Islet precursor cell (in vitro differentiated cells): Measurements from ENCODE around the gene GSN.
A peak's percentile ranks its signal among the peaks of the same experiment; 100 is the strongest.

Source experiments
- DNase-seq: peaks from one replicate; pipeline ENCODE4 v3.0.0-alpha.2; 2018

Gene GSN

DNA sequence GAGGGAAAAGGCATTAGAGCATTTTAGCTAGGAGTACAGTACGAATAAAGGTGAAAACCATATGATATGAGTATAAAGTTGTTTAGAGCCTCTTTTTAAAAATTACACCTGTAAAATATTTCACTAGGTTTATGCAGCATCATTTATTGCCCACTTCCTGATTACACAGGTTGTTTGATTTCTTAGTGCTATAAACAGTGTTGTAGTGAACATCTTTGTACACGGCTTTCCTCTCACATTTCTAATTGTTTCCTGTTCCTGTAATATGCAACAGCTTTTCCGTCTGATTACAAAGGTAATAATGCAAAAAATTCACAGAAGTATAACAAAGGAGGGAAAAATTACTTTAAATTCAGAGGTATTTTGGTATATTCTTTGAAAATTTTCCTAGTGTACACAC lies 89.0 kb downstream of the GSN start:
- no peak for DNase-seq

DNA sequence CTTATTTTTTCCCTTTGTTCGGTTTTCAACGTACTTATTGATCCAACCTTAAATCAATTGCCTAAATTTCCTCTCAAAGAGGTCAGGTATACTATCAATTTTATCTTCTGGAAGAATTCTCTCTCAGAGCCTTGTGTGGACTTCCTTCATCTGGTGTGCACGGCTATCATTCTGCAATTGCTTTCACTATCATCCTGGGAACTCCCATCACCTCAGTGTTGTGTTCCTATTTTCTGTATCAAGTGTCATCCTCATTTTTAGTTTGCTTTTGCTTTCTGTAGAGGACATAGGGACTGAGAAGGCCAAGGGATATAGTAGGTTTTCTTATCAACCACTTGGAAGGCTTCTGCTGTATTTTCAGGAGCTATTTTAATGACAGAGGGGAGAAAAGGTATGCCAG lies 90.8 kb downstream of the GSN start:
- no peak for DNase-seq

DNA sequence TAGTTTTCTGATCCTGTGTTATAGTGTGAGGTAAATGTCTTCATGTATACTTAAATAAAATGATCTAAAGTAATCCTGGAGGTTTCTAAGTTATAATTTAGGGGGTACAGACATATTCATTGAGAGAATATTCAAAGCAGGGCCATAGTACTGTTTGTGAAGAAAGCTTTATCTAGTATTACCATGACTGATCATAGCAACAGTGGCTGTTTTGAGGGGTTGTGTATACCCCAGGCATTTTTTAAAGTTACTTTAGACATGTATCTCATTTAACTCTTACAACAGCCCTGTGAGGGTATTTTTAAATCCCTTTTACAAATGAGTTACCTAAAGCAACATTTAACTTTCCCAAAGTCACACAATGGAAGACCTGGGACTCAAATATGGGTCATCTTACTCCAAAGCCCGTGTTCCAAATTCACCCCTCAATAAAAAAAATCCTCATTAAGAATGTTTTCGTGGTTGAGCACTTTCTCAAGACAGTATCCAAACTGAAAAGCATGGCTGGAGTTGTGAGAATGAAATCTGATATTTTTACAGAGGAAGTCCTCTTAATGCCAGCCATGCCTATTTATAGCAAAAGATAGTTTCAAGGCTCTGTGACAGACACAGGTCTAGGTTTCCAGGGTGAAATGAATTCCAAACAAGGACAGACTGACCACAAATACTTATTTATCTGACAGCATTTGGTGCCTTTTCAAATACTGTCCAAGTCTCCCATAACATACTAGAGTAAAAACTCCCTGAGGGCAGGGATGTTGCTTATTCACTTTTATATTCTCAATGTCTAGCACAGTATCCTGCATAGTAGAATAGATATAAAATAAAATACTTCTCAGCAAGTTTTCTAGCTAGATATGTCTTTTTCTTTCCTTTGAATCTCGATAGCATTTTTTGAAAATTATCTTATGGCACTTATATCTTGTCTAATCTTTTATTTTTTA lies 91.7 kb downstream of the GSN start:
- no peak for DNase-seq

DNA sequence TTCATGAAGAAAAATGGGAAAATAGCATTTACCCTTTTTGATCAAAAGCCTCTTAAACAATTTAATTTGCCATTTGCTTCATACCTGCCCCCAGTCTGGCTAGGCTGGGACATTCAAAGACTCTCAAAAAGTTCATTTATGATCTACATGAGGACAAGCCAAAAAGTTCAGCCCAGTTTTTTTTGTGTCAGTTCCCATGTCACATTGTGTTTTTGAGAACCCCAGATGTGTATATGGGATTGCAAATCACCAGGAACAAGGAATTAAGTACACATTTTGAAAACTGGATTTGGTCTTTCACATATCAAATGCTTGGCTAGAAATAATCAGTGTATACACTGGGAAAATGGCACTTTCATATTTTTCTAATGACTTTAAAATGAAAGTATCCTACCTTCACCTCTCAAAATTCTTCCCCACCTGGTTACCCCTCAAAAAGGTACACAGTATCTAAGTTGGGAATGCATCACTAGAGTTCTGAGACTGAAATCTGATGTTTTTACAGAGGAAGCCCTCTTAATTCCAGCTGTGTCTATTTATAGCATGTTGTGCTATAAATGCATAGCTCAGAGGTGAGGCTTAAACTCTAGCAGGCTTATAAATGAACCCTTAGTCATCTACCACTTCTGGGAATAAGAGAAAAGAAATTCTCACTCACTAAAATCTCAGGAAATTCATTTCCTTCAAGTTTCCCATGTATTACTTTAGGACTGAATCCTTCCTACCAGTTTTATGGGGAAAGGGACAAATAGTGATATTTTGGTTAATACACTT lies 92.8 kb downstream of the GSN start:
- no peak for DNase-seq

DNA sequence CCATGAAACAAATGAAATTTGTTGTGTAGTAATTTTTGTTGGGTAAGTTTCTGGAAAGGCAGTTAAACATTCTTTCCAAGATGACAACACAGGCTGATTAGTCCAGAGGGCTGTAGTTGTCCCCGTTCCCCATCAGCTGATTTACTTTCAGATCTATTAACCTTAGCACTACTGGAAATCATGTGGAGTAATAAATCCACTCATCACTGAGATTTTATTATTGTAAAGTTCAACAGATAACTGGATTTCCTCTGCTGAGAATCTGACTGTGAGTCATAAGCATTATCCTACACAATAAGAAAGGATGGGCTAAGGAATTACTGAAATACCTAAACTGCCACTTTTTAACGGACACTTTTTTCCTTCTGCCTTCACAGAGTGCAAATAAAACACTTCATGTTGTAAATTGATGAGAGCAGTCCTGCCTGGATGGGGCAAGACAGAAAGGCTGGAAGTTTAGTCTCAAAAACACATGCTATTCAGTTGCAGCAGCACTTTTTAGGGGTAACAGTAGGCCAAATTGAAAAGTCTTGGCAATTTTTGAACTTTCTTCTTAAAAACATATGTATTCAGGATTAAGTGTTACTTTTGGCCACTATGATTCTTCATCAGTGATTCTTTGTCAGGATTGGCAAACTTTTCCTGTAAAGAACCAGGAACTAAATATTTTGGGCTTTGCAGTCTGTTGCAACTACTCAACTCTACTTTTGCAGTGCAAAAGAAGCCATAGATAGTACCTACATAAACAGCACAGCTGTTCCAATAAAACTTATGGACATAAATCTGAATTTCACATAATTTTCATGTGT lies 95.1 kb downstream of the GSN start:
- DNase-seq, result no peak

DNA sequence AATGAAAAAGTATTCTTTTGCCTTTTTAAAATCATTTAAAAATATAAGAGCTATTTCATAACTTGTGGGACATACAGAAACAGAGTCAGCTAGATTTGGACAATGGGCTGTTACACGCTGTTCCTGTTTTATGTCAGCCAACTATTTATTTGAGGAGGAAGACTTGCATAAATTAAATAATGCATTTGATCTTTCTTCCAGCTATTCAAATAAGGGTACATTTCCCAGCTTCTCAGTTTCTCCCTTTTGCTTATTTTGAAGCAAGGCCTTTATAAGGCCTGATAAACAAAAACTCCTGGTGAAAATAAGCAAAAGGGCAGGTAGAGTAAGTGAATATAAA lies 95.6 kb downstream of the GSN start:
- DNase-seq, result no peak

DNA sequence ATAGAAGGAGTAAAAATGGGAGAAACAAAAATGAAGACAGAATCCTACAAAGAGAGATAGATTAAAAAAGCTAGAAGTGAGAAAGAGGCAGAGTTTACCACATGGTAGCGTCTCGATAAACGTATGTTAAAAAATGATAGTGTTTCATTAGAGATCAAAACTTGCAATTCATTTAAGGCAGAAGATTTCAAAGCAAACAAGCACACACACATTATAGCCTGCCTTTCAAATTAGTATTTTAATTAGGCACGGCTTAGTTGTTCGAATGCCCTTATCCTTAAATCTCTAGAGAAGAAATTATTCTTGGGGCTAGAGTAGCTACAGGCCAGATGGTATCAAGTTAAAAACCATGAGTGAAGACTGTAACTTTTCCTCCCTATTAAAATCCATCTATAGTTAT lies 96.1 kb downstream of the GSN start:
- DNase-seq, result no peak

DNA sequence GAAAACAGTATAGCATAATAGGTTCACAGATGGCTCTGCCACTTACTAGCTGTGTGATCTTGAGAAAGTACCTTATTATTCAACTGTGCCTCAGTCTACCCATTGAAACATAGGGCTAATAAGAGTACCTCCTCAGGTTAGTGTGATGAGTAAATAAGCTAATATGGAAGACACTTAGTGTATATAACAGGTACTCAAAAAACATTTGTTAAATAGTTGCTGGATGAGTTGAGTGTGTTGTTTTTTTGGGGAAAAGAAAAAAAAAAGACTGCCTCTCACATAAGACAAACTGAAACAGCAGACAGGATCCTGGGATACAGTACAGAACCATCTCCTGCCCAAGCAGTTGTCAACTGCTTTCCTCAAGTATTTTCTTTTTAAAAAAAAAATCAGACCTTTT lies 96.9 kb downstream of the GSN start:
- no peak for DNase-seq

DNA sequence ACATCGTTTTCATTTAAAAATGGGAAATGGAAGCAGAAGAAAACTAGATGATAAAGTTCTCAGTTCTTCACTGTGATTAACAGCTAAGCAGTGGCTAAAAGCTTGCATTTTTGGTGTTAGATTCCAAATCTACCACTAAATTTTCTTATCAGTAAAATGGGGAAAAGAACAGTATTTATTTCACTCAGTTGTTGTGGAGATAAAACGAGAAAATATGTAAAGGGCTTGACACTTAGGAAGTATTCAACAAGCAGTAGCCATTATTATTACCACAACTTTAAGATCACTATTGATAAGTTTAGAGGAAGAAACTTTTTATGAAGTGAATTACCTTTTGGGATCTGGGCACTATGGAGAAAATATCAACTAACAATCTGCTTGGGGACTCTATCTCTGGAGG lies 97.6 kb downstream of the GSN start:
- no peak for DNase-seq

DNA sequence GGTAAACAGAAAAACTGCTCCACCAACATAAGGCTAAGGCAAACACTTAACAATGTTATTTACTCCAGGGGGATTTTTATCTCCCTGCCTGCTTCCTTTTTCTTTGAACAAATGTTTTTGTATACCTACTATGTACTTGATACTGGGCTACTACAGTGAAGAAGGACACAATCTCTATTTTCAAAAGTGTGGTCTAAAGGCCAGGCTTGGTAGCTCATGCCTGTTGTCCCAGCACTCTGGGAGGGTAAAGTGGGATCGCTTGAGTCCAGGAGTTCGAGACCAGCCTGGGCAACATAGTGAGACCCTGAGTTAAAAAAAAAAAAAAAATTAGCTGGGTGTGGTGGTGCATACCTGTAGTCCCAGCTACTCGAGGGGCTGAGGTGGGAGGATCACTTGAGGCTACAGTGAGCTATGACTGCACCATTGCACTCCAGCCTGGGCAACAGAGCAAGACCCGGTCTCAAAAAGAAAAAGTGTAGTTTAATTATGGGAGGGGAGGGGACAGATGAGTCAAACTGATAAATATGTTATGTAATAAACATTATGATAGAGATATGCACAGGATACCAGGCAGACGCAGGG lies 98.7 kb downstream of the GSN start:
- DNase-seq, result no peak

DNA sequence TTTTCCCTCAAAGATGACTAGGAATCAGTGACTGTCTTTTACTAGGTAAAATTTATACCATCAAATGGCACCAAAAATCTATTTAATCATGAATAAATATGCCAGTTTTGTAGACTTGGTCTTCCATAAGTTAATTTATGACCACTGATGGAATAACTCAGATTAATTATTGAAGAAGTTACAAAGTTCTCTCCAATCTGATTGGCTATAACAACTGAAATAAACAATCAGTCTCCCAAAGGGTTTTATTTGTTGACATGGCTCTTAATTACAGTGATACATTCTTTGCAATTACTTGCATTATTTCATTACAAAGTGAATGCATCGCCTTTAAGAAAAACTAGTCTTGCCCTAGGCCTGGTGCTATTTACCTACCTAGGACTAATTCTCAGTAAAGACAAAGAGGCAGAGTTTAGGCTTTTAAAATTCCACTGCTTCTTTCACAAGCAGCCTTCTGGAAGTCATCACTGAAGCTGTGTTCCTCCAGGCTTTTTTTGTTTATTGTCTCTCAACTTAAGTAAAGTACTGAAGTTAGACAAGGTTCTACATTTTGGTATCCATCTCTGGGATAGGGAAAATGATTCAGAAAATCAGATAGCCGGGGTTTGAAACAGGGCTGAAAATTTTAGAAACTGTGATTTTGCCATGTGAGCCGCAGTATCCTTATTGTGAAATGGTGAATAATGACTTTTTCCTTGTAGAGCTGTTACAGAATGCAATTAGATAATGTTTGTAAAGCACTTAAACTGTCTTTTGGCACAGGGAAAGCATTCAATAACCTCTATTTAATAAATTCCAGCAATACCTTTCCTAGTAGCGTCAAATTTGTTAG lies 99.6 kb downstream of the GSN start:
- peak; percentile 56 for DNase-seq

DNA sequence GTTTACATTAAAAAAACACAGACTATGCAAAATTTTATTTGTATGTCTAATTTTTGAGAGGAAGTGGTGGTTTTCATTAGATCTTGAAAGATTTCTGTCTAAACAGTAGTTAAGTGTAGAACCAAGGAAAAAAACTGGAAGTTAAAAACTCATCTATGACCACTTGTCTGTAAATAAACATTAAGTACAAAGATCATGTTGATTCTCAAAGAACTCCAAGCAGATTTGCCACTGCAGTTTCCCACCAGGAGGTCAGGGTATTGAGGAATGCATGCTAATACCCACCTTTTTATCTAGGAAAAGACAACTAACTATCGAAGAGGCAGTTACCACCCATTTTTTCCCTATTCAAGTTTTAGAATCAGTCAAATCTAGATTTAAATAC lies 100.2 kb downstream of the GSN start:
- DNase-seq, result no peak

DNA sequence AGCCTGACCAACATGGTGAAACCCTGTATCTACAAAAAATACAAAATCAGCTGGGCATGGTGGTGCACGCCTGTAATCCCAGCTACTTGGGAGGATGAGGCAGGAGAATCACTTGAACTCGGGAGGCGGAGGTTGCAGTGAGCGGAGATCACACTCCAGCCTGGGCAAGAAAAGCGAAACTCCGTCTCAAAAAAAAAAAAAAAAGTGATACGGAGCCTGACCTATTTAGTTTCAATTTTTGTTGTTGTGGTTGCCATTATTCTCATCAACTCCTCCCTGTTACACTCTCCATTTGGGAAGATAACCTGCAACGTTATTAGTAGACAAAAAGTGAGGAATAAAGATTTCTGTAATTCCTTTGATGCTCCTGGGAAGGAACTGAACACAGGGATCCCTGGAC lies 100.8 kb downstream of the GSN start:
- no peak for DNase-seq

DNA sequence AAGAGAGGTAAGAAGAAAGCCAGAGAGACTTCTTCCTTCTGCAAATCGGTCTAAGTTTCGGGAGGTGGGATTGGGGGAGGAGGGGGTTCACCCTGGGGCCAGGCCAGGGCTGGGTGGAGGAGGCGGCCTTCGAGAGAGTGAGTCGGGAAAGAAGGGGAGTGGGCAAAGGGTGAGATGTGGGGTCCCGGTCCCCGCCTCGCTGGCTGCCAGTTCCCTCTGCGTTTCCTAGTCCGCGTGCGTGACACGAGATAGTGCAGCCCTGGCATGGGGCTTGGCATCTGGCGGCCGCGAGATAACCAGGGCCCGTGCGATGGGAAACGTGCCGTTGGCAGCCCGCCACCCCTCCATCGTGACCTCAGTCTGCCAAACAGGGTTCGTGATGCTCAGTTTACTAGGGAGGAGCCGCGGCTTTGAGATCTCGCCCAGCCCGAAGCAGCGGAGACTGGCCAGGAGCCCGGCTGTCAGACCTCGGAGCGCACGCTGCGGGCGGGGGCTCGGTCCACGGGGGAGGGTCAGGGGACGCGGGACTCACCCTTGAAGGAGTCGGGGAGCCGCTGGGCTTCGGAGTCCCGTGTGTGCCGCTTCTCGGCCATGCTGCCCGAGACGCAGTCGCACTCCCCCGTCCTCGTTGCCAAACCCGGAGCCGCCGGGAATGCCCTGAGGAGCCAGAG lies 101.8 kb downstream of the GSN start, which contains the start of gene STOM:
Gene STOM, minus strand, starts transcription at position 656 of the 671 bp plus-strand sequence. Its CDS starts 63 bp downstream, at position 593.
- no peak for DNase-seq

DNA sequence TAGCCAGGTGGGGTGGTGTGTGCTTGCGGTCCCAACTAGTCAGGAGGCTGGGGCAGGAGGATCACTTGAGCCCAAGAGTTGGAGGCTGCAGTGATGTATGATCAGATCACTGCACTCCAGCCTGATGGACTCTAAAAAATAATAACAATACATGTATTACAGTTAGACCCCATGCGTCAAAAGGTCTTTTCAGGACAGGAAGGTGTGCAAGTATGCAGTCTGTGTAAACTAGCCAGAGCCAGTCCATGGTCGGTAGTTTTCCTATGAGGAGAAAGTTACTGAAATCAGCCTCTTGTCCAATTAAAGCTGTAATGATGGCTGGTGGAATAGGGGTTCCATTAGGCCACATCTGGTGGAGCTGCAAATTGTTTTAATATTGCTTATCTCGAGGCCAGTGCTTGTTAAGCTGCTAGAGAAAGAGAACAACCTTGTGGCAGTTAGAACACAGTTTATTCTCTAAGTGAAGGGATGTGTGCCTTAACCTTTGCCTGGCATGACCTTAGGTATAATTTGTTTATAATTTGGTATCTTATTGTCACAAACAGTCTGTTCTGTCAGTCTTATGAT lies 103.6 kb downstream of the GSN start:
- no peak for DNase-seq

DNA sequence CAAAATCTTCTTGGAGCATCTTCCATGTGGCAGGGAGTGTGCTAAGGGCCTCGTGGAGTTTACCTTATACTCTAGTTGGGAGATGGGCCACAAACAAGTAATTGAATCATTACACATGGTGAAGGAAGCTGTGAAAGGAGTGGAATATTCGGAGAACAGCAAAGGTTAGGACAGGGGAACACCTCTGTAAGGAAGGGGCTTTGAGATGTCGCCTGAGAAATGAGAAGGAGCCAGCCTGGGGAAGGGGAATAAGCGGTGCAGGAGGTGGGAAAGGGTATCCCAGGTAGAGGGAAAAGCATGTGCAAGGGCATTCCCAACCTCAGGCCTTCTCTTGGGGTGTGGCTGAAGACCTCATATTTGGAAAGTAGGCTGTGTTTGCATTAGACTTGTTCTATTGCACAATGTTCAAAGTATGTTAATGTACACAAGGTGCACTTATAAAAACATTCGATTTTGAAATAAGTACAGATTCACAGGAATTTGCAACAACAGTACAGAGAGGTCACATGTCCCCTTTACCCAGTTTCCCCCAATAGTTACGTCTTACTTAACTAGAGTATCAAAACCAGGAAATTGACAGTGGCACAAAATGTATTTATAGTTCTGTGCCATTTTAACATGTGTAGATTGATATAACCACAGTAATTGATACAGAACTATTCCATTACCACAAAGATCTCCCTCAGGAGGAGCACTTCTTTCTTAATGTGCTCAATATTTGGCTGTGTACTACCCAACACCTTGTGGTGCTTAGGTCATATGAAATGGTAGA lies 104.5 kb downstream of the GSN start:
- no peak for DNase-seq

DNA sequence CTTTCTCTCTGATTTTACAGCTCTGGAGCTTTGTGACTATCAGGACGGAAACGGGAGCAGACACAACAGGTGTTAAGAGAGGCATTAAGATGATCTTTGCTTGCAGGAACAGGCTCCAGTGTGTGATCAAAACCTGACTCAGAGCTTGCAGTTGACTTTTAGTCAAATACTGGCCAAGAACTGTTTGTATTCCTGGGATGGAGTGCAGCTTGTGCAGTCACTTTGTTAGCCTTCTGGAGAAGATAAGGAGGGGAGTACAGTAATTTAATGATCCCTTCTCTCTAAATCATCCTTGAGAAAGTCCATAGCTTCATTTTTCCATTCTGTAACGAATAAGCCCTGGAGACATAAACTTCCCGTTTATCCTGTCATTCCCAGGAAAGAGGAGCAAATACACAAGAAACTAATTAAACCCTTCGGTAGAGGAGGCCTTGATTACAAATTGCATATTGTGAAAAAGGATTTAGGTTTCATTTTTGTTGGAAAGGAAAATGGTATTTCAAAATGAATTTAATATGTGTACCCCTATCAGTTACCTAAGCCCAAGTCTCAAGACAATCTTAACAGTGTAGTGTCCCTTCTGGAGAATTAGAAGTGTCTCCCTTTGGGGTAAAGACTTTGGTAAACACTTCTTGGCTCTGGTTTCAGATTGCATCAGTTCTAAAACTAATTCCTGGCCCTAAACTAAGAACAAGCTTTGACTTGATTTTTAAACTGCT lies 105.2 kb downstream of the GSN start:
- no peak for DNase-seq

DNA sequence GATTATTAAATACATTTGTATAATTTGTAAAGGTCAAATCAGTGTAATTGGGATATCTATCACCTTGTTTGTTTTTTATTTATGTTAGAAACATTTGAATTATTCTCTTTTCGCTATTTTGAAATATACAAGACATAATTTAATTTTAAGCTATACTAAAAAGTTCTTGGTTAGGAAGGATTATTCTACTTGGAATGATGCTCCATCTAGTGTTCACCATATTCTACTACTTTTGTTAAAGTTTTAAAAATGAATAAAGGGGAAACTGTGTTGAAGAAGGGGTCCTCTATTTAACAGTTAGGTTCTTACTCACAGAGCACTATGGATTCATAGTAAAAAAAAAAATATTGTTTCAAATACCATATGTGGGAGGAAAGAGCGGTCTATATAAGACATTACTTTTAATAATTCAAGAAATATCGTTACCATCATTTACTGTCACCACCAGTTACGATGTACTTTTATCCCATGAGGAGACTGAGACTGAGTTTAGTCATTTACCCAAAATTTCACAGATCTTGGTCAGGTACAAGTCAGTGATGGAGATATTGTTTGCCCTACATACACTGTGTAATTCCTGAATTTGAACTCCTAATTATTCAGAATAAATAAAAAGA lies 108.4 kb downstream of the GSN start:
- no peak for DNase-seq

DNA sequence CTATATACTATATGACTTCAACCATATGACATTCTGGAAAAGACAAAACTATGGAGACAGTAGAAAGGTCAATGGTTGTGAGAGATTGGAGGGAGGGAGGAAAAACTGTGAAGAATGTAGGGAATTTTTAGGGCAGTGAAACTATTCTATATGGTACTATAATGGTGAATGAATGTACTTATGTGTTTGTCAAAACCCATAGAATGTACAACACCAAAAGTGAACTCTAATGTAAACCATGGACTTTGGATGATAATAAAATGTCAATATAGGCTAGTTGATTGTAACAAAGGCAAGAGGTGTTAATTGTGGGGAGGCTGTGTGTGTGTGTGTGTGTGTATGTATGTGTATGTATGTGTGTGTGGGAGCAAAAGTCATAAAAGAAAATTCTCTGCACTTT lies 112.9 kb downstream of the GSN start:
- no peak for DNase-seq
